ENCODE measurements around the gene PTPRG.

GRCh38 chr3:61601831-61602230 lies 40.5 kb downstream of the PTPRG start:
- TF ChIP-seq REST (IDR thresholded peaks at IDR 0.05; ENCODE audit: low read depth) (no peak), NFIC (IDR thresholded peaks at IDR 0.05) (no peak), RAD21 (IDR thresholded peaks at IDR 0.05; ENCODE audit: low read depth) (no peak), EP300 (IDR thresholded peaks at IDR 0.05; ENCODE audit: borderline replicate concordance) (no peak), CEBPB (IDR thresholded peaks at IDR 0.05) (no peak), USF1 (IDR thresholded peaks at IDR 0.05) (no peak), FOXM1 (IDR thresholded peaks at IDR 0.05; ENCODE audit: borderline replicate concordance, low read depth) (no peak), ZBTB7A (IDR thresholded peaks at IDR 0.05; ENCODE audit: low read depth) (no peak), TAF1 (IDR thresholded peaks at IDR 0.05; ENCODE audit: low read depth) (no peak), TCF12 (IDR thresholded peaks at IDR 0.05; ENCODE audit: low read depth) (no peak), MAX (IDR thresholded peaks at IDR 0.05) (no peak), TEAD4 (IDR thresholded peaks at IDR 0.05) (no peak), CREB1 (IDR thresholded peaks at IDR 0.05; ENCODE audit: low read depth) (no peak), YY1 (IDR thresholded peaks at IDR 0.05; ENCODE audit: low read depth) (no peak)
